HG02885 (cell line): ENCODE measurements around the gene ZNF845.
"Not testable (repeated sequence)": the region's sequence is repeated elsewhere in the genome, so short reads cannot be mapped to it uniquely, and the experiment has no call there.

Source experiments
- ATAC-seq: cut with Tn5 transposase; IDR thresholded peaks from one replicate; pipeline ENCODE4 v1.9.1; 2021; ENCODE audit warnings: mild to moderate bottlenecking; ENCODE audit not compliant: unreplicated experiment, poor library complexity

The ZNF845 gene

DNA sequence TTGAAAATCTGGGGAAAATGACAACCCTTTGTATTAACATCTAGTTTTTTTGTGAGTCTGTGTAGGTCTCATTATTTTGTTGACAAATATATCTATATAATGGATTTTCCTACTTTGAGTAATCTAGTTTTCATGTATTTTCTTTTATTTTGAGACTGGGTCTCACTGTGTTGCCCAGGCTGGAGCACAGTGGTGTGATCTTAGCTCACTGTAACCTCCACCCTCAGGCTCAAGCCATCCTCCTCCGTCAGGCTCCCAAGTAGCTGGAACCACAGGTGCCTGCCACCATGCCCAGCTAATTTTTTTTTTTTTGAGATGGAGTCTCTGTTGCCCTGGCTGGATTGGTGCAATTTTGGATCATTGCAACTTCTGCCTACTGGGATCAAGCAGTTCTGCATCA lies 41.2 kb downstream of the ZNF845 start:
- no peak for ATAC-seq

DNA sequence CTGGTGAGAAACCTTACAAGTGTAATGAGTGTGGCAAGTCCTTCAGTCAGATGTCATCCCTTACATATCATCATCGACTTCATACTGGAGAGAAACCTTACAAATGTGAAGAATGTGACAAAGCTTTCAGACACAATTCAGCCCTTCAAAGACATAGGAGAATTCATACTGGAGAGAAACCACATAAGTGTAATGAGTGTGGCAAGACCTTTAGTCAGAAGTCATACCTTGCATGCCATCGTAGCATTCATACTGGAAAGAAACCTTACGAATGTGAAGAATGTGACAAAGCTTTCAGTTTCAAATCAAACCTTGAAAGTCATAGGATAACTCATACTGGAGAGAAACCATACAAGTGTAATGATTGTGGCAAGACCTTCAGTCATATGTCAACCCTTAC lies 47.8 kb downstream of the ZNF845 start:
- ATAC-seq: no peak

DNA sequence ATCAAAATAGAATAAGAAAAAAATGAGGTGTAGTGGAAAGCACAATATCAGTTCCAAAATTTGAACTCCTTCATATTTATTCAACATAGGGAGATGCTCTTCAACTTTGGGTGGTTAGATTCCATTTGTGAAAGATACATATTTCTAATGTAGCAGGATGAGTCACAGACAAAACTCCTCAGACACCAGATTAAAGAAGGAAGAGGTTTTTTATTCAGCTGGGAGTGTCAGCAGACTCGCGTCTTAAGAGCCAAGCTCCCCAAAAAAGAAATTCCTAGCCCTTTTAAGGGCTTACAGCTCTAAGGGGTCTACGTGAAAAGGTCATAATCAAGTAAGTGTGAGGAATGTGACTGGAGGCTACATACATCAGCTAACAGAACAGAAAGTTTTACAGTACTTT lies 54.6 kb downstream of the ZNF845 start:
- ATAC-seq: no peak

DNA sequence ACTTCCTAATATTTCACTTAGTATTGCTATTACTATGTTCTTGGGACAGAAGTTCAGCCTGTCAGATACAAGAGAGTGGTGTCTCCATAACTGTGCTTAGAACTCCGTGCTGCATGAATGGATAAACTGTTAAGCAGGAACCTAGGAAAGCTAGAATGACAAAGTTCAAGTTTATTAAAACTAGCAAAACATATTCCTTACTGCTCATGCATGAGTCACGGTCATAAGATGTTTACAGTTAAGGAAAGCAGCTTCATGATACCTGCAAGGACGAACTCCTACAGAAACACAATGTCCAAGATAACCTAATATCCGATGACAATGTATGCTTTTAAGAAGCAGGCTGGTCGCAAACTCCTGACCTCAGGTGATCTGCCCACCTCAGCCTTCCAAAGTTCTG lies 55.4 kb downstream of the ZNF845 start:
- no peak for ATAC-seq

DNA sequence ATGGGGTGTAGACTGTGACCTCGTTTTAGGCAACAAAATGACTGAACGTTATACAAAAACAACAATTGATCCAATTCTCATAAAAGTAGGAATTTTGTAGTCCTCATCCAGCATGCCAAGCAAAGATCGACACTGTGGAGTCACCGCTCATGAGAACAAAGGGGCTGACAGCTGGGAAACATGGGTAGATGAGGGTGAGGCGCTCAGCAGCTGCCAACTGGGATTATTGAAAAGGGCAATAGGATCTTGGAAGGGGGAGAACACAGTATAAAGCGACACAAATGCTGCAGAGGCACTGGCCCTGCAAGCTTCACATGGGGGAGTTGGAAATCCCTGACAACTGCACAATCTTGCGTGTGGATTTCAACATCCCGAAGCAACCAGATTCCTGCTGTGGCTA lies 56.0 kb downstream of the ZNF845 start:
- no peak for ATAC-seq

DNA sequence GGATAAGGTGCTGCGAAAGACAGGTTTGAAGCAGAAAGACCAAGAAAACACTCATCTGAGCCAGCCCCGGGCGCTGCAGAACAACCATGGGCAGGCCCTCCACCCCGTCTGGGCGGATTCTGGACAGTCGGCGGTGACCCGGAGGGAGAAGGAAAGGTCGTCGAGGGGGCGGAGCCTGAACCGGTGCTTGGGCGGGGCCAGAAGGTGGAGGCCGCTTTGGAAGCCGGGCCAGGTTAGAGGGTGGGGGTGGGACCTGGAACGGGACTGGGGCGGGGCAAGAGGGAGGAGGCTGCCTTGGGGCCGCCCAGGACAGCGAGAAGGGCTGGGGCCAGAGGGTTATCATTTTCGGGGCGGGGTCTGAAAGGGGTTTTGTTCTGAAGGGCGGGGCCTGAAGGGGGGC lies 56.4 kb downstream of the ZNF845 start:
- no peak for ATAC-seq

DNA sequence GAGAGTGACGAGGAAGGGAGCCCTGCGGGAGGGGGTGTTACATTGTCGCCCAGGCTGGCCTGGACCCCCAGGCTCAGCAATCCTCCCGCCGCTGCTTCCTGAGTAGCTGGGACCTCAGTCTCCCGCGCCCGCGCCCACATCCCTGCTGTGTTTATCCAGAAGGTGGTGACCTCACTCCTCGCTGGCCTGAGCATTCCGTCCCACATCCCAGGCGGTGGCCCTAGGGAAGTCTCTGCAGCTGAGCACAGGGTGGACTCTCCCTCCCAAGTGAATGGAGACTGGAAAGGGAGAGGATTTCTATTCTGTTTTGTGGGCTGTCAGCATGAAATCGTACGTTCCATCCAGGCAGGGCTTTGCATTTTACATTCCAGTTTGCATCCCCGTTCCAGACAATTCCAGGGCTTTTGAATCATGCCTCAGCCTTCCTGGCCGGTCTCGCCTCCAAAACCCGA lies 61.0 kb downstream of the ZNF845 start:
- no peak for ATAC-seq

DNA sequence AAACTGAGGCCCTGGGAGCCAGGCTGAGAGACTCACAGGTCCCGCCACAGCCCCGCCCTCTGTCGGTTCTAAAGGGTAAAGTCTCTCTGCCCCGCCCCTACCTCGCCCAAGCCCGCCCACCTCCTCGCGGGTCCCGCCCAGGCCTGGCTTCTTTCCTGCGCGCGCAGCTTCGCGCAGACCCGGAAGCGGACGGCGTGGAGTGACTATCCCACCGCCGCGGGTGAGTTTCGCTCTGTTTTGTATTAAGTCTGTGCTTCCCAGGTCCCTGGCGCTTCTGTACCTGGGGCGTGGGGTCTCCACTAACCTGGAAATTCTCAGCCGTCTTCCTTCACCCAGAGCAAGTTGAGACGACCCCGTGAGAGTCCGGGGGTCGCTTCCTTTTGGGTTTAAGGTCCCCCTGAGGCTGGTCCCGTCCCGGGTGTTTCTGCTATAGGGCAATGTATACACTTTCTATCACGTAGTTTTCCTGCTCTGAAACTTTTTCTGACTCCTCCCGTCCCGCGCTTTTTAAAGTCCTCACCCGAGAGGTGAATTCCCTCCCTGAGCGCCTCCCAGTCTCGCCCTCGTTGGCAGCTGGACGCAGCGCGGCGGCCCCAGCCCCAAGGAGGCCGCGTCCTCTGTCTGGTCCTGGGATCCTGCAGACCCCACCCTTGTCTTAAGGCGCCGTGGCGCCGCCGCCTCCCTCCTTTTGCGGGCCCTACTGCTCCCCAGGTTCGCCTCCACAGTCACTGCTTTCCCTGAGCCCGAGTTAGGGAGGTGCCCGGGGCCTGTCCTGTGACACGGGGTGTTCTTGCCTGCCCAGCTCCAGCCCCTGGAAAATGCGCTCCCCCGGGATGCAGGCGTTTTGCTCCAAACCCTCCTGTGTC lies 61.7 kb downstream of the ZNF845 start, which contains the start of gene ZNF765:
TSS of gene ZNF765 (plus strand) at position 176 of the 866 bp plus-strand sequence. CDS start 2,867 bp downstream, outside the sequence.
- ATAC-seq: peak; percentile 94

DNA sequence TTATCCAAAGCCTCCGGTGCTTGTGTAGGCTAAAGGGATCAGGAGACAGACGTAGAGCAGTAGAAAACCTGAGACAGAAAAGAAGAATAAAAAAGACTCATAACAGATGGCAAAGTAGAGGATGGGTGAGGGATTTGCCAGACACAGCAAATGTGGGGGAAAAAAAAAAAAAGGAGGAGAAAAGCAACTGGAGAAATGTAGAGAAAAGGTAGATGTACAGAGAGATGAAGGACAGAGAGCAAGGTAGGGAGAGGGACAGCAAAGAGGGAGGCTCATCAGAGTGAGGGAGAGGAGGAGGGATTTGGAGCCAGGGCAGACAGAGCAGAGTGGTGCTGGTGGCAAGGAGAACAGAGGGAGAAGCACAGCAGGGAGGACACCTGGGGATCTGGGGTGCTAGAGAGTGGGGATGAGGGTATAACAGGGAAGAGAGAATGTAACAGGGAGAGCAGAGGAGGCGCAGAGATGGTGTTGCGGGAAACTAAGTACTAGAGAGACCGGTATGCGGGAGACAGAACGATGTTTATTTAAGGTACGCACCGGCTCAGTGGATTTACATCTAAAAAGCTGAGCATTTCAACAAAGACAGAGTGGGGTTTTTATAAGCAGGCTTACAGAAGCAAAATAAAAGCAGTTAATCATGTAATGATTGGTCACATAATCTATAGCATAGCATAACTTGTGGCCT lies 62.4 kb downstream of the ZNF845 start:
- not testable (repeated sequence) for ATAC-seq

DNA sequence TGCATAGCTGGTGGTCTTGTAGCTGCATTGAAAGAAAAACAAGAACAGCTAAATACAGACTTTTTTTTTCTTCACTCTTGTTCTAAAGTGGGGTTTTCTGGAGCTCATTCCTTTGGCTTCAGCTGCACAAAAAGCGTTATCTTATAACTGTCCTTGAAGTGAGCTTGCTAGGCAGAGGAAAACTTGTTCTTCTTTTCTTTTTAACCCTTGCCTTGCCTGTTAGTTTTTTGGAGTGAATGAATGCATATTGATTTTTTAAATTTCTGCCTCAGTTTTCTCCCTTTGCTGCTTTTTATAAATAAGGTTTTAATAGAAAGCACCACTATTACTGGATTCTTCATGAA lies 62.9 kb downstream of the ZNF845 start:
- ATAC-seq: no peak

DNA sequence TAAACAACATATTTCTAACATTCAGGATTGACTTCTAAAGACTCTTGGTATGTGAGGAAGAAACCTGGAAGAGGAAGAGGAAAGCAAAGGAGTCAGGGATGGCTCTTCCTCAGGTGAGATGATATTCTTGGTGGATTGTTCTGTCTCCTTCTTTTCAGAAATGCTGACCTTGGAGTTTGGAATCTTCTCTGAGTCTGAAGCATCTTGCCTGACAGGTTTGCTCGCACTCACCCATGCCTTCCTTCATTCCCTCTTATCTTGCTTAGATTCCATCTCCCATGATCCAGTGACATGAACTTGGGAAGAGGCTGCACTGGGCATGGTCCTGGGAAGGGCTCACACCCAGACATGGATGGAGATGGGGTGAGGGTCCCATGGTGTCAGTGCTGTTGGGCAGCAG lies 64.4 kb downstream of the ZNF845 start:
- not testable (repeated sequence) for ATAC-seq
